IMR-90 (cell line): ENCODE results near the gene LHPP. TPM values are rescaled to one million over a fixed set of nuclear protein-coding genes. Genes with fewer than 3 reads are reported as not detected.

Experiments used
- ATAC-seq: fragments of 200-7000 bp; cut with Tn5 transposase; 2 replicates; pipeline ENCODE4 v1.9.1; 2020; ENCODE audit warnings: low read depth, mild to moderate bottlenecking, moderate library complexity
- BruUV-seq: library from RNA; stranded (reverse); fragments of 400-500 nt; replicated peaks from 2 replicates; lab custom pipeline; 2021; lab: Mats Ljungman, UMichigan
- CTCF ChIA-PET: fragments of 300-600 bp; formaldehyde crosslinking; extraction: SDS; loops from one replicate; lab custom pipeline; 2021; ENCODE audit warnings: antibody characterized with exemption; lab: Yijun Ruan, JAX
- POLR2A ChIA-PET: fragments of 300-600 bp; sonication (Branson Sonifier 250); formaldehyde crosslinking; loops from one replicate; lab custom pipeline; 2022; ENCODE audit warnings: antibody characterized with exemption; ENCODE audit not compliant: unreplicated experiment; lab: Charles Lee
- DNase-seq: peaks from one replicate; pipeline ENCODE4 v3.0.0; 2013
- H2AFZ ChIP-seq: replicated peaks from 2 replicates; pipeline ENCODE3; 2013; ENCODE audit warnings: low read length, mild to moderate bottlenecking; ENCODE audit not compliant: poor library complexity
- H2AK5ac ChIP-seq: 2 replicates; pipeline ENCODE4 v1.6.1; 2013; ENCODE audit warnings: low read depth, low read length, inconsistent platforms
- H2AK9ac ChIP-seq: replicated peaks from 2 replicates; pipeline ENCODE3; 2013; ENCODE audit warnings: mild to moderate bottlenecking, low read depth, low read length, moderate library complexity; ENCODE audit not compliant: poor library complexity
- H2BK120ac ChIP-seq: 2 replicates; pipeline ENCODE4 v1.6.1; 2013; ENCODE audit warnings: low read depth, low read length, inconsistent platforms
- H2BK15ac ChIP-seq: 3 replicates; pipeline ENCODE4 v1.6.1; 2013; ENCODE audit warnings: low read depth, low read length, inconsistent platforms
- H2BK20ac ChIP-seq: 2 replicates; pipeline ENCODE4 v1.6.1; 2013; ENCODE audit warnings: low read depth, mild to moderate bottlenecking, inconsistent platforms, low read length, moderate library complexity
- H2BK5ac ChIP-seq: 2 replicates; pipeline ENCODE4 v1.6.1; 2013; ENCODE audit warnings: mild to moderate bottlenecking, low read depth, low read length, inconsistent platforms; ENCODE audit not compliant: poor library complexity, severe bottlenecking
- H3K14ac ChIP-seq: replicated peaks from 2 replicates; pipeline ENCODE4 v1.6.1; 2013; ENCODE audit warnings: low read depth, low read length, inconsistent platforms
- H3K18ac ChIP-seq: 2 replicates; pipeline ENCODE4 v1.6.1; 2013; ENCODE audit warnings: low read depth, low read length, control low read depth
- H3K23ac ChIP-seq: 2 replicates; pipeline ENCODE4 v1.6.1; 2013; ENCODE audit warnings: low read depth, low read length, inconsistent platforms
- H3K27ac ChIP-seq: 2 replicates; pipeline ENCODE4 v1.5.1; 2013; ENCODE audit warnings: mild to moderate bottlenecking, control low read depth, low read length; ENCODE audit not compliant: insufficient read depth
- H3K27me3 ChIP-seq: 2 replicates; pipeline ENCODE4 v1.6.1; 2013; ENCODE audit warnings: low read length; ENCODE audit not compliant: control insufficient read depth, insufficient read depth
- H3K36me3 ChIP-seq: 2 replicates; pipeline ENCODE4 v1.6.1; 2013; ENCODE audit warnings: low read length, mixed read lengths; ENCODE audit not compliant: control insufficient read depth, insufficient read depth
- H3K4ac ChIP-seq: 2 replicates; pipeline ENCODE4 v1.6.1; 2013; ENCODE audit warnings: low read depth, low read length, inconsistent platforms
- H3K4me1 ChIP-seq: 2 replicates; pipeline ENCODE4 v1.6.1; 2013; ENCODE audit warnings: low read length, mixed read lengths; ENCODE audit not compliant: control insufficient read depth, insufficient read depth
- H3K4me2 ChIP-seq: 2 replicates; pipeline ENCODE4 v1.6.1; 2013; ENCODE audit warnings: low read depth, mild to moderate bottlenecking, control low read depth, low read length, moderate library complexity
- H3K4me3 ChIP-seq: 2 replicates; pipeline ENCODE4 v1.5.1; 2013; ENCODE audit warnings: low read depth, mild to moderate bottlenecking, control low read depth, low read length, moderate library complexity; ENCODE audit not compliant: insufficient read depth
- H3K56ac ChIP-seq: 2 replicates; pipeline ENCODE4 v1.6.1; 2013; ENCODE audit warnings: low read length, inconsistent platforms; ENCODE audit not compliant: insufficient read depth; ENCODE audit errors: extremely low read depth
- H3K79me1 ChIP-seq, 2 experiments: 2 replicates each; pipeline ENCODE4 v1.6.1; 2013; ENCODE audit warnings: low read length in 2 of 2, inconsistent platforms in 1 of 2, low read depth in 1 of 2
- H3K9ac ChIP-seq: 2 replicates; pipeline ENCODE4 v1.6.1; 2013; ENCODE audit warnings: low read depth, low read length, control low read depth
- H3K9me1 ChIP-seq: 2 replicates; pipeline ENCODE4 v1.6.1; 2013; ENCODE audit warnings: low read length, inconsistent platforms; ENCODE audit not compliant: insufficient read depth
- H3K9me3 ChIP-seq: 2 replicates; pipeline ENCODE4 v1.6.1; 2013; ENCODE audit warnings: low read length; ENCODE audit not compliant: control insufficient read depth, insufficient read depth
- H4K20me1 ChIP-seq: 2 replicates; pipeline ENCODE4 v1.6.1; 2013; ENCODE audit warnings: low read length, inconsistent platforms; ENCODE audit not compliant: insufficient read depth
- H4K5ac ChIP-seq: 2 replicates; pipeline ENCODE4 v1.6.1; 2013; ENCODE audit warnings: mild to moderate bottlenecking, low read depth, low read length, control low read depth
- H4K8ac ChIP-seq, 2 experiments: 2 replicates each; pipeline ENCODE4 v1.6.1; 2013; ENCODE audit warnings: low read depth in 2 of 2, low read length in 2 of 2, control low read depth in 1 of 2, inconsistent platforms in 1 of 2
- H4K91ac ChIP-seq: 2 replicates; pipeline ENCODE4 v1.6.1; 2013; ENCODE audit warnings: low read depth, low read length, inconsistent platforms; ENCODE audit not compliant: insufficient read depth
- BHLHE40 ChIP-seq: fragments of 150-350 bp; IDR thresholded peaks from 2 replicates; pipeline ENCODE4 v1.6.1; 2016; ENCODE audit warnings: mild to moderate bottlenecking, low read depth, low read length
- CEBPB ChIP-seq: IDR thresholded peaks from 2 replicates; pipeline ENCODE4 v1.6.1; 2012; ENCODE audit warnings: low read depth, low read length, improper control_type of control experiment
- CHD1 ChIP-seq: IDR thresholded peaks from 2 replicates; pipeline ENCODE4 v1.6.1; 2012; ENCODE audit warnings: low read depth, low read length, improper control_type of control experiment
- ELK1 ChIP-seq: fragments of 150-350 bp; IDR thresholded peaks from 2 replicates; pipeline ENCODE4 v1.6.1; 2016; ENCODE audit warnings: low read depth, mild to moderate bottlenecking, low read length, moderate library complexity, borderline replicate concordance
- FOS ChIP-seq: fragments of 150-350 bp; IDR thresholded peaks from 2 replicates; pipeline ENCODE4 v1.6.1; 2016; ENCODE audit warnings: low read depth, low read length
- MAFK ChIP-seq: IDR thresholded peaks from 2 replicates; pipeline ENCODE4 v1.6.1; 2012; ENCODE audit warnings: low read depth, low read length, improper control_type of control experiment
- MAZ ChIP-seq: IDR thresholded peaks from 2 replicates; pipeline ENCODE4 v1.6.1; 2012; ENCODE audit warnings: low read depth, mild to moderate bottlenecking, low read length, improper control_type of control experiment, moderate library complexity, borderline replicate concordance
- MXI1 ChIP-seq: IDR thresholded peaks from 2 replicates; pipeline ENCODE4 v1.6.1; 2012; ENCODE audit warnings: low read depth, mild to moderate bottlenecking, low read length, moderate library complexity, borderline replicate concordance
- NFE2L2 ChIP-seq: fragments of 150-350 bp; IDR thresholded peaks from 2 replicates; pipeline ENCODE4 v1.6.1; 2016; ENCODE audit warnings: low read depth, mild to moderate bottlenecking, low read length
- POLR2A ChIP-seq: IDR thresholded peaks from 2 replicates; pipeline ENCODE4 v1.6.1; 2012; ENCODE audit warnings: mild to moderate bottlenecking, low read depth, low read length
- RAD21 ChIP-seq: IDR thresholded peaks from 2 replicates; pipeline ENCODE4 v1.6.1; 2012; ENCODE audit warnings: low read length, improper control_type of control experiment
- RCOR1 ChIP-seq: IDR thresholded peaks from 2 replicates; pipeline ENCODE4 v1.6.1; 2012; ENCODE audit warnings: mild to moderate bottlenecking, low read length, improper control_type of control experiment; ENCODE audit not compliant: insufficient replicate concordance
- RFX5 ChIP-seq: IDR thresholded peaks from 2 replicates; pipeline ENCODE4 v1.8.0; 2012; ENCODE audit warnings: low read depth, mild to moderate bottlenecking, low read length, moderate library complexity
- SMC3 ChIP-seq: fragments of 150-350 bp; IDR thresholded peaks from 2 replicates; pipeline ENCODE4 v1.6.1; 2016; ENCODE audit warnings: low read depth, mild to moderate bottlenecking, antibody characterized with exemption, low read length, moderate library complexity
- WGBS, 2 experiments: methylation state at CpG; one replicate each; pipeline versions ENCODE4 v1.1.5 to v1.1.7; 2013; ENCODE audit warnings: missing lambda C conversion rate in 2 of 2; ENCODE audit not compliant: insufficient read length in 1 of 2; ENCODE audit errors: extremely low coverage in 2 of 2; 5-methylcytosine and 5-hydroxymethylcytosine counted together
- dilution Hi-C: fragments of 300-500 bp; cut with HindIII; formaldehyde crosslinking; loops from one replicate; pipeline ENCODE4 v1.14.3; 2018; ENCODE audit warnings: low sequenced_read_pairs; ENCODE audit not compliant: unreplicated experiment
- in situ Hi-C: fragments of 300-500 bp; cut with MboI; formaldehyde crosslinking; loops from 3 replicates; pipeline ENCODE4 v1.14.3; 2019; ENCODE audit warnings: low sequenced_read_pairs, inconsistent platforms, mixed read lengths
- intact Hi-C: fragments of 100-400 bp; cut with micrococcal nuclease; formaldehyde crosslinking; loops from 2 replicates; pipeline ENCODE4 v1.10.0; 2022
- polyA plus RNA-seq, 3 experiments: library from polyadenylated mRNA; depleted of rRNA; stranded (reverse); fragments of >200 nt; gene quantifications; 2 replicates each; pipeline ENCODE4 v1.2.3, GENCODE V29; 2012; ENCODE audit warnings: low replicate concordance in 1 of 3
- total RNA-seq: library from RNA; depleted of rRNA; stranded (reverse); fragments of >200 nt; gene quantifications from 2 replicates; pipeline ENCODE4 v1.2.3, GENCODE V29; 2012
- TF ChIP-seq, protein P1 (sequence below): conservative IDR thresholded peaks from 2 replicates; pipeline ENCODE4 v1.5.1; 2012; ENCODE audit warnings: mild to moderate bottlenecking, low read depth, low read length, improper control_type of control experiment
- TF ChIP-seq, protein P2 (sequence below): fragments of 150-350 bp; IDR thresholded peaks from 2 replicates; pipeline ENCODE4 v1.6.1; 2017; ENCODE audit warnings: mild to moderate bottlenecking, antibody characterized with exemption, low read length, low read depth

Gene LHPP
- total and polyA plus RNA-seq, 2 of the 4 experiments (the other 2 are of a cell fraction), result 2.7 to 8.3 TPM

GRCh38 chr10:124636271-124636995, 174.8 kb downstream of the LHPP start:
- 94% methylated on average over 4 of the region's 19 CpGs; no CpG with 5 or more reads in 1 of the 2 experiments for WGBS, 2 experiments
- peaks cover 10% of the 10 kb centered on the region for H3K9me1 ChIP-seq
- TF ChIP-seq NFE2L2 (no peak), MAZ (no peak), MAFK (no peak), BHLHE40 (no peak), SMC3 (no peak), POLR2A (no peak), FOS (no peak), ELK1 (no peak), CHD1 (no peak), CEBPB (no peak), RFX5 (no peak), RAD21 (no peak), RCOR1 (no peak), MXI1 (no peak)
- TF ChIP-seq, protein P1, sequence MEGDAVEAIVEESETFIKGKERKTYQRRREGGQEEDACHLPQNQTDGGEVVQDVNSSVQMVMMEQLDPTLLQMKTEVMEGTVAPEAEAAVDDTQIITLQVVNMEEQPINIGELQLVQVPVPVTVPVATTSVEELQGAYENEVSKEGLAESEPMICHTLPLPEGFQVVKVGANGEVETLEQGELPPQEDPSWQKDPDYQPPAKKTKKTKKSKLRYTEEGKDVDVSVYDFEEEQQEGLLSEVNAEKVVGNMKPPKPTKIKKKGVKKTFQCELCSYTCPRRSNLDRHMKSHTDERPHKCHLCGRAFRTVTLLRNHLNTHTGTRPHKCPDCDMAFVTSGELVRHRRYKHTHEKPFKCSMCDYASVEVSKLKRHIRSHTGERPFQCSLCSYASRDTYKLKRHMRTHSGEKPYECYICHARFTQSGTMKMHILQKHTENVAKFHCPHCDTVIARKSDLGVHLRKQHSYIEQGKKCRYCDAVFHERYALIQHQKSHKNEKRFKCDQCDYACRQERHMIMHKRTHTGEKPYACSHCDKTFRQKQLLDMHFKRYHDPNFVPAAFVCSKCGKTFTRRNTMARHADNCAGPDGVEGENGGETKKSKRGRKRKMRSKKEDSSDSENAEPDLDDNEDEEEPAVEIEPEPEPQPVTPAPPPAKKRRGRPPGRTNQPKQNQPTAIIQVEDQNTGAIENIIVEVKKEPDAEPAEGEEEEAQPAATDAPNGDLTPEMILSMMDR, result no peak
- TF ChIP-seq, protein P2, sequence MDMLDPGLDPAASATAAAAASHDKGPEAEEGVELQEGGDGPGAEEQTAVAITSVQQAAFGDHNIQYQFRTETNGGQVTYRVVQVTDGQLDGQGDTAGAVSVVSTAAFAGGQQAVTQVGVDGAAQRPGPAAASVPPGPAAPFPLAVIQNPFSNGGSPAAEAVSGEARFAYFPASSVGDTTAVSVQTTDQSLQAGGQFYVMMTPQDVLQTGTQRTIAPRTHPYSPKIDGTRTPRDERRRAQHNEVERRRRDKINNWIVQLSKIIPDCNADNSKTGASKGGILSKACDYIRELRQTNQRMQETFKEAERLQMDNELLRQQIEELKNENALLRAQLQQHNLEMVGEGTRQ, result no peak
- H4K8ac ChIP-seq, result no peak overlapping the region
- no peak overlapping the region for H2BK20ac ChIP-seq
- no peak for DNase-seq
- no peaks in the 10 kb centered on the region for H3K27me3 ChIP-seq
- in situ Hi-C loops (no loop called here), dilution Hi-C loops (no loop called here), intact Hi-C loops (no loop called here)
- no peak overlapping the region for H2BK120ac ChIP-seq
- H2AK9ac ChIP-seq, result no peak overlapping the region
- ATAC-seq, result no peak
- no peak overlapping the region for H3K18ac ChIP-seq
- no peak overlapping the region for H2BK5ac ChIP-seq
- no peaks in the 10 kb centered on the region for H3K9me3 ChIP-seq
- no peak overlapping the region for H3K9ac ChIP-seq
- no peak overlapping the region for H3K56ac ChIP-seq
- no peak overlapping the region for H3K27ac ChIP-seq
- peaks cover 7% of the 10 kb centered on the region; the same call in 1 of the 2 replicates for H3K4me1 ChIP-seq
- no peak overlapping the region for H3K4me2 ChIP-seq
- no peak overlapping the region for H2BK15ac ChIP-seq
- no TSS peak for BruUV-seq
- H3K14ac ChIP-seq, result no peak overlapping the region
- no peak overlapping the region for H2AK5ac ChIP-seq
- peaks cover 3% of the 10 kb centered on the region for H4K20me1 ChIP-seq
- no peak overlapping the region for H4K5ac ChIP-seq
- H3K79me1 ChIP-seq, result peaks cover 0 to 13% of the 10 kb centered on the region in 2 experiments; a peak in 1 of 4 replicates
- no peaks in the 10 kb centered on the region for H3K36me3 ChIP-seq
- no peak overlapping the region for H3K4me3 ChIP-seq
- CTCF ChIA-PET, result no interaction called here
- H3K23ac ChIP-seq, result no peak overlapping the region
- H3K4ac ChIP-seq, result no peak overlapping the region
- no peak overlapping the region for H4K91ac ChIP-seq
- POLR2A ChIA-PET, result no interaction called here
- no peak overlapping the region for H2AFZ ChIP-seq
